AG04450 (cell line): ENCODE data around the gene ADGRG6. TPM values are rescaled to one million over a fixed set of nuclear protein-coding genes. Genes with fewer than 3 reads are reported as not detected.

ENCODE experiments used
- CTCF ChIA-PET: fragments of 300-600, 350-600 bp; formaldehyde crosslinking; extraction: SDS; loops from one replicate; lab custom pipeline; 2022; ENCODE audit warnings: antibody characterized with exemption, inconsistent platforms; lab: Charles Lee
- POLR2A ChIA-PET: fragments of 350-600 bp; formaldehyde crosslinking; extraction: SDS; loops from one replicate; lab custom pipeline; 2021; ENCODE audit warnings: antibody characterized with exemption, inconsistent platforms; lab: Yijun Ruan, JAX
- DNase-seq: peaks from one replicate; pipeline ENCODE4 v3.0.0-alpha.2; 2011; ENCODE audit warnings: low read depth, low spot score
- H3K27ac ChIP-seq: one replicate; pipeline ENCODE4 v1.5.1; 2012; ENCODE audit warnings: low read depth, low read length, control low read depth
- H3K27me3 ChIP-seq: one replicate; pipeline ENCODE4 v1.6.0; 2012; ENCODE audit warnings: low read length; ENCODE audit not compliant: control insufficient read depth, insufficient read depth
- H3K4me3 ChIP-seq: 2 replicates; pipeline ENCODE4 v1.5.1; 2011; ENCODE audit warnings: mild to moderate bottlenecking, low read depth, low read length, control low read depth
- H3K9me3 ChIP-seq: 2 replicates; pipeline ENCODE4 v1.5.1; 2012; ENCODE audit warnings: low read length; ENCODE audit not compliant: control insufficient read depth, insufficient read depth
- CTCF ChIP-seq: IDR thresholded peaks from 2 replicates; pipeline ENCODE4 v1.5.1; 2011; ENCODE audit warnings: low read depth, low read length, control low read depth, inconsistent platforms
- polyA plus RNA-seq: library from polyadenylated mRNA; depleted of rRNA; stranded (reverse); fragments of >200 nt; gene quantifications from 2 replicates; pipeline ENCODE4 v1.2.3, GENCODE V29; 2011

Gene ADGRG6
- polyA plus RNA-seq, 1 experiment, result 16.2 TPM

GRCh38 chr6:142376800-142377496 lies 75.1 kb downstream of the ADGRG6 start:
- ChIA-PET POLR2A (no interaction called here), CTCF (interaction anchor here (1.9 kb wide), 1 partner anchor 12 kb away, joined by 4 read pairs; no protein-coding TSS in a partner anchor)
- H3K9me3 ChIP-seq, result no peaks in the 10 kb centered on the region
- H3K4me3 ChIP-seq, result no peak overlapping the region
- H3K27ac ChIP-seq, result no peak overlapping the region
- DNase-seq, result no peak
- H3K27me3 ChIP-seq, result no peaks in the 10 kb centered on the region
- no peak for TF ChIP-seq CTCF

GRCh38 chr6:142377497-142377848 lies 75.7 kb downstream of the ADGRG6 start:
- no peaks in the 10 kb centered on the region for H3K27me3 ChIP-seq
- no peak overlapping the region for H3K4me3 ChIP-seq
- no peak for TF ChIP-seq CTCF
- ChIA-PET POLR2A (no interaction called here), CTCF (interaction anchor here (1.9 kb wide), 1 partner anchor 11 kb away, joined by 4 read pairs; no protein-coding TSS in a partner anchor)
- no peaks in the 10 kb centered on the region for H3K9me3 ChIP-seq
- H3K27ac ChIP-seq, result no peak overlapping the region
- DNase-seq, result no peak

GRCh38 chr6:142378138-142378875 lies 76.5 kb downstream of the ADGRG6 start:
- ChIA-PET POLR2A (no interaction called here), CTCF (interaction anchor here (1.2 to 1.9 kb wide), 2 partner anchors 10 to 170 kb away, joined by 4 read pairs; no protein-coding TSS in a partner anchor)
- Histone ChIP-seq H3K27me3 (no peaks in the 10 kb centered on the region), H3K4me3 (no peak overlapping the region), H3K27ac (peak overlapping the region; percentile 13), H3K9me3 (no peaks in the 10 kb centered on the region)
- no peak for TF ChIP-seq CTCF
- no peak for DNase-seq

- CTCF ChIA-PET, result interaction anchor here (1.2 to 1.5 kb wide), 2 partner anchors 148 to 224 kb away, joined by 4 read pairs; no protein-coding TSS in a partner anchor
- TF ChIP-seq CTCF, result no peak
These were observed 78.8 kb downstream of the ADGRG6 start for GRCh38 chr6:142380626-142381025.

GRCh38 chr6:142381181-142381580 lies 79.4 kb downstream of the ADGRG6 start:
- CTCF ChIA-PET, result interaction anchor here (1.2 to 1.5 kb wide), 2 partner anchors 149 to 225 kb away, joined by 4 read pairs; no protein-coding TSS in a partner anchor
- POLR2A ChIA-PET, result no interaction called here
- no peak for TF ChIP-seq CTCF

More at GRCh38 chr6:142380626-142381025, 78.8 kb downstream of the ADGRG6 start:
- Histone ChIP-seq H3K4me3 (no peak overlapping the region), H3K27ac (no peak overlapping the region), H3K9me3 (no peaks in the 10 kb centered on the region), H3K27me3 (no peaks in the 10 kb centered on the region)
- no peak for DNase-seq
- POLR2A ChIA-PET, result no interaction called here

More at GRCh38 chr6:142381181-142381580, 79.4 kb downstream of the ADGRG6 start:
- Histone ChIP-seq H3K27me3 (no peaks in the 10 kb centered on the region), H3K4me3 (no peak overlapping the region), H3K27ac (no peak overlapping the region), H3K9me3 (no peaks in the 10 kb centered on the region)
- no peak for DNase-seq
